Effector memory CD8-positive, alpha-beta T cell (primary cell): ENCODE results near the gene FTH1.
A peak's percentile ranks its signal among the peaks of the same experiment; 100 is the strongest.

ENCODE experiments used
- ATAC-seq: fragments of 150-1000 bp; cut with Tn5 transposase; replicated peaks from 2 replicates; pipeline ENCODE4 v1.10.0; 2021; ENCODE audit warnings: mild to moderate bottlenecking, moderate library complexity
- DNase-seq, 3 experiments: peaks; one replicate each; pipeline ENCODE4 v3.0.0; 2021
- H3K27ac Mint-ChIP-seq, 2 donors: one replicate each; pipeline ENCODE4 v1.8.0; 2022; ENCODE audit warnings: mild to moderate bottlenecking in 2 of 2, mixed read lengths in 2 of 2, moderate library complexity in 2 of 2
- H3K27me3 Mint-ChIP-seq, 2 donors: one replicate each; pipeline ENCODE4 v1.8.0; 2022; ENCODE audit warnings: mixed read lengths in 2 of 2
- H3K36me3 Mint-ChIP-seq: one replicate; pipeline ENCODE4 v1.8.0; 2022; ENCODE audit warnings: mild to moderate bottlenecking, moderate library complexity, mixed read lengths; ENCODE audit not compliant: insufficient read depth
- H3K4me1 Mint-ChIP-seq, 2 donors: one replicate each; pipeline ENCODE4 v1.8.0; 2022; ENCODE audit warnings: low read depth in 2 of 2, mixed read lengths in 2 of 2
- H3K4me3 Mint-ChIP-seq, 2 donors: one replicate each; pipeline ENCODE4 v1.8.0; 2022; ENCODE audit warnings: mild to moderate bottlenecking in 2 of 2, mixed read lengths in 2 of 2, moderate library complexity in 2 of 2
- H3K9me3 Mint-ChIP-seq, 2 donors: one replicate each; pipeline ENCODE4 v1.8.0; 2022; ENCODE audit warnings: mixed read lengths in 2 of 2

Gene FTH1

DNA sequence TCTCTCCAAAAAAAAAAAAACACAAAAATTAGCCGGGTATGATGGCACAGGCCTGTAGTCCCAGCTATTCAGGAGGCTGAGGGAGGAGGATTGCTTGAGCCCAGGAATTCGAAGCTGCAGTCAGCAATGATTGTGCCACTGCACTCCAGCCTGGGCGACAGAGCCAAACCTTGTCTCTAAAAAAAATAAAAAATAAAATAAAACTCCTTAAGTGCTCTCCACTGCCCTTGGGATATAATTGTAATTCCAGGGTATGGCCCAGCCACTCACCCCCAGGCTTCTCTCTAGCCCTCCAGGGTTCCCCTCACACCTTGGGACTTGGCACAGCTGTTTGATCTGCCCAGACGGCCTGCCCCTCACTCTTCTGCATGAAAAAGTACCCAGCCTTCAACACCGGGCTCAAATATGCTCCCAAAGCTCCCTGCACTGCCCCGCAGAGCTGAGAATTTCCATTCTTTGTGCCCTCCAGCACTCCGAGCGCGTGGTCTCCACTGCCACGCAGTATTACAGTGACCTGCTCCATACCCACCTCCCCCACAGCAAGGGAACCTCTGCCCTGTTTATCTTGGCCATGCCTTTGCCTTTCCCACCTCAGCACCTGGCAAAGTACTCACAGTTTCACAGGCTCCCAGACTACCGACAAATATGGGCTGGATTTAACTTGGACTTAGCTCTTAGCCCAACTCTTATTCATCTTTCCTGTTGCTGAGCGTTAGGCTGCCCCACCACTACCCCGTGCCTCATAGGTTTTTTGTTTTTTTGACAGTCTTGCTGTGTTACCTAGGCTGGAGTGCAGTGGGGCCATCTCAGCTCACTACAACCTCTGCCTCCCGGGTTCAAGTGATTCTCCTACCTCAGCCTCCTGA is 7.6 kb upstream of the FTH1 start:
- Mint-ChIP-seq H3K27ac (peak overlapping the region in 1 of 2 donors; percentile 8), H3K4me3 (no peak overlapping the region)
- no peak for ATAC-seq

DNA sequence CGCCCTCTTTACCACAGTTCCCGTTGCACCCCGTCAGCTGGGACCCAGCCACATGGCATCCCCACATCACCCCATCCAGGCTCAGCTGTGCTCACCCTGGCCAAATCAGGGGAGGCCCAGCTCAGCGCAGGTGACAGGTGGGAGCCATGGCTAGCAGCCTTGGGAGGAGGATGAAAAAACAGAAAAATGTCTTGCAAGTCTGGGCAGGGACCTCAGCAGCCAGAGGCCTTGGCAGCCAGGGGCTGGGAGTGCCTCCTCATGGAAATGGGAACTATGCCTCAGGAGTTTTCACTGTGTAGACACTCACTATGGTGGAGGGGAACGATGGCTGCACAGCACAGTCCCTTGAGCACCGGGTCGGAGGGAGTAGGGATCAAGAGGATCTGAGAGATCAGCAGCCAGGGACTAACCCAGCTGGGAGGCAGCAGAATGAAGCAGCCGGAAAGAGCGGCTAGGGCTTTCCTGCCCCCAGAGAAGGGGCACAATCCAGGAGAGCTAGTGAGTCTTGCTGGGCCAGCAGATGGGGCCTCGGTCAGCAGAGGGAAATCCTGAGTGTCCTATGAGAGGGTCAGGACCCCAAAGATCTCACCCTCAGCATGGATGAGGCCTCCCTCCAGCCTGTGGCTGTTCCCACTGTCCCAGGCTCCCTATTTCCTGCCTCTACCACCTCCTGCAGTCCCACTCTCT is 6.2 kb upstream of the FTH1 start:
- Mint-ChIP-seq H3K4me3 (no peak overlapping the region), H3K4me1 (peaks cover 4 to 14% of the 10 kb centered on the region in 2 donors)
- ATAC-seq = no peak

More for the DNA sequence above, 7.6 kb upstream of the FTH1 start:
- peaks cover 2 to 14% of the 10 kb centered on the region in 2 donors for H3K4me1 Mint-ChIP-seq
- no peak for DNase-seq
- H3K9me3 Mint-ChIP-seq = no peaks in the 10 kb centered on the region
- H3K36me3 Mint-ChIP-seq = peaks cover 6% of the 10 kb centered on the region
- no peaks in the 10 kb centered on the region for H3K27me3 Mint-ChIP-seq

DNA sequence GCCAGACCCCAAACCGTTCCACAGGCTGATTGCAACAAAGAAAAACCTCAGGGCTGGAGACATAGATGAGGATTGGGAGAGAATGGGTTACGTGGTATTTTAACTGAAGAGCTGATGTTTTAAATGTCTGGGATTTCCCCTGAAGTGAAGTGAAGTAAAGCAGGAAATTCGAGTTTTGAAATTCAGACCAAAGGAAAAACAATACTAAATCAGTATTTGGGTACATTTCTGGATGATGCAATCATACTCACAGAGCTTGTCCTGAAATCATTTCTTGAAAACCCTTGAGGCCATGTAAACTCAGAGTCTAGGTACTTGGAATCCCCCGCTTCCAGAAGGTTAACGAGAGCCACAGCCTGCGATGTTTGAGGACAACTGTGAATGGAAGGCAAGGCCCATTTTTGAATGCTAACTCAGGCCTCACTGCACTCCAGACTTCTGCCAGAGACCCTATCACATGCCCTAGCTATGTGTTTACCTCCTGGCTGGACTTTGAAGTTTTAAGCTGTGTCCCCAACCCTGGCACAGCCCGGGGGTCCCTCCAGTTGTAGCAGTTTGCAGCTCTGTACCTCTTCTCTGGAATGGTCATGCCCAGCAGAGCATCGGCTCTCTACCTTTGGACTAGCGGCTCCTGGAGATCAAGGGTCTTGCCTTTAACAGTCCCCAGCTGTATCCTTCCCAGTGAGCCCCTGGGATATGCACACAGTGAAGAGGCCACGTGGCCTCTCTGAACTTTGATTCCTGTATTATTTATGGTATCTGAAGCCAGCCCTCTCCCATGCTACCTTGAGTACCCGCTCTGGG is 5.4 kb upstream of the FTH1 start:
- ATAC-seq (no peak), DNase-seq (no peak)
- H3K27me3 Mint-ChIP-seq = no peaks in the 10 kb centered on the region
- no peaks in the 10 kb centered on the region for H3K9me3 Mint-ChIP-seq
- peaks cover 20% of the 10 kb centered on the region for H3K36me3 Mint-ChIP-seq
- peaks cover 10 to 17% of the 10 kb centered on the region in 2 donors for H3K4me1 Mint-ChIP-seq
- H3K27ac Mint-ChIP-seq = peak overlapping the region in 1 of 2 donors; percentile 78
- no peak overlapping the region for H3K4me3 Mint-ChIP-seq

More for the DNA sequence above, 6.2 kb upstream of the FTH1 start:
- H3K27me3 Mint-ChIP-seq = no peaks in the 10 kb centered on the region
- peak overlapping the region in 1 of 2 donors; percentile 78 for H3K27ac Mint-ChIP-seq
- H3K36me3 Mint-ChIP-seq = peaks cover 13% of the 10 kb centered on the region
- no peak for DNase-seq
- H3K9me3 Mint-ChIP-seq = no peaks in the 10 kb centered on the region

DNA sequence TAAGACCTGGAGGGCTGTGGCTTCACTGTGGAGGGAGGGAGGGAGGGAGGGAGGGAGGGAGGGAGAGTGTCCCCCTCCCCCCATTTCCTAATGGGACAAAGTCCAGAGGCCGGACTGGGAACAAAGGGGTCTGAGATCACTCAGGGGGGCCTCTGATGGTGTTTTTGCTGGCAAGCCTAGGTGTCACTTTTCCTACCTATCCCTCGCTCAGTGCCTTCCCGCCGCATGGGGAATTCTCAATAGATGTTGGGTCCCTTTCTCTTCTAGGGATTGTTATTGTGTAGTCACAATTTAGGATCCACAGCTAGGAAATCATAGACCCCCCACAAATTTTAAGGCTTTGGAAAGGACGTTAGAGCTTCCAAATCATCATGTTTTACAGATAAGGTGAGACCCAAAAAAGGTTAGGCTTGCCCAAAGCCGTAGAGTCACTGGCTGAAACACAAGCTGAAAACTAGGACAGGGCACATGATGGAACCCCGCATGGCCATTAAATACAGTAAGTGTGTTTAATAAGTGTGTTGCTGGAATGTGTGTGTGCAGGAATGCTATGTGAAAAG is 4.8 kb upstream of the FTH1 start:
- DNase-seq (no peak), ATAC-seq (no peak)
- Mint-ChIP-seq H3K9me3 (no peaks in the 10 kb centered on the region), H3K36me3 (peaks cover 26% of the 10 kb centered on the region), H3K4me1 (peaks cover 11 to 17% of the 10 kb centered on the region in 2 donors), H3K27me3 (no peaks in the 10 kb centered on the region), H3K27ac (peak overlapping the region in 1 of 2 donors; percentile 7), H3K4me3 (no peak overlapping the region)

DNA sequence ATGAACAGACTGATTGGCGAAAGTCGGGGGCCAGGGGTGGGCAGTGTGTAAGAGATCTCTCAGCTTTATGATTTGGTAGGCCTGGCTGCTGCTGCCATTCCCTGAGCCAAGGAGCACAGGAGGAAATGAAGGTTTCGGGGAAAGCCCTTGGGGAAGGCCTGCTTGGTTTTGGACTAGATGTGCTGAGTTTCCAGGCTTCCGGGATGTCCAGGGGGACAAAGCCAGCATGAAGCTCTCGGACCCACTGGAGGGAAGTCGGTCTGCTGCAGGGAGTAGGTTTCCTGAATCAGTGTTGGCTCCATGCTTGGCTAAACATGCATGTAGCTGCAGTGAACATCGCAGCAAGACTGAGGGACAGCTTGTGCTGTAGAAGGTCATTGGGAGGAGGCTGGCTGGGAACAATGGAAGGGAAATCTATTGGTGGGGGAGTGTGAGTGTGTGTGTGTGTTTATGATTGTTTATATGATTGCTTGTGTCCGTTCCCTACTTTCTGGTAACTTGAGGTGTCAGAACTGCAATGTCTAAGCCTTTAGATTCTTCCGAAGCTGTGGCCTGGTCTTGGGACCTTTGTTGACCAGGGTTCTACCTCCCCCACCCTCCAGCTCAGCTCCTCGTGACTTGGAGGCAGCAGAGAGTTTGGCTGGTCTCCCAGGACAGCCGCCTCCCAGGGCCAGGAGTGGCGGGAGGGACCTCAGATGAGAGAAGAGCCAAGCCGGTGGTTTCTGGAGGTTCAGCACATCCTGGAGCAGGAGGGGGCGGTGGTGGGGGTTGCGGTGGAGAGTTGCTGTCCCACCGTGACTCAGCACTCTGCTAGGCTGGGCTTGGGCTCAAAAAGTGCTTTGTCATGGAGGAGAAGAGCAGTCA is 4.0 kb upstream of the FTH1 start:
- H3K27ac Mint-ChIP-seq = peak overlapping the region in 1 of 2 donors; percentile 36
- no peaks in the 10 kb centered on the region for H3K9me3 Mint-ChIP-seq
- no peak overlapping the region for H3K4me3 Mint-ChIP-seq
- DNase-seq = no peak
- H3K27me3 Mint-ChIP-seq = no peaks in the 10 kb centered on the region
- H3K4me1 Mint-ChIP-seq = peaks cover 12 to 17% of the 10 kb centered on the region in 2 donors
- no peak for ATAC-seq
- H3K36me3 Mint-ChIP-seq = peaks cover 34% of the 10 kb centered on the region

DNA sequence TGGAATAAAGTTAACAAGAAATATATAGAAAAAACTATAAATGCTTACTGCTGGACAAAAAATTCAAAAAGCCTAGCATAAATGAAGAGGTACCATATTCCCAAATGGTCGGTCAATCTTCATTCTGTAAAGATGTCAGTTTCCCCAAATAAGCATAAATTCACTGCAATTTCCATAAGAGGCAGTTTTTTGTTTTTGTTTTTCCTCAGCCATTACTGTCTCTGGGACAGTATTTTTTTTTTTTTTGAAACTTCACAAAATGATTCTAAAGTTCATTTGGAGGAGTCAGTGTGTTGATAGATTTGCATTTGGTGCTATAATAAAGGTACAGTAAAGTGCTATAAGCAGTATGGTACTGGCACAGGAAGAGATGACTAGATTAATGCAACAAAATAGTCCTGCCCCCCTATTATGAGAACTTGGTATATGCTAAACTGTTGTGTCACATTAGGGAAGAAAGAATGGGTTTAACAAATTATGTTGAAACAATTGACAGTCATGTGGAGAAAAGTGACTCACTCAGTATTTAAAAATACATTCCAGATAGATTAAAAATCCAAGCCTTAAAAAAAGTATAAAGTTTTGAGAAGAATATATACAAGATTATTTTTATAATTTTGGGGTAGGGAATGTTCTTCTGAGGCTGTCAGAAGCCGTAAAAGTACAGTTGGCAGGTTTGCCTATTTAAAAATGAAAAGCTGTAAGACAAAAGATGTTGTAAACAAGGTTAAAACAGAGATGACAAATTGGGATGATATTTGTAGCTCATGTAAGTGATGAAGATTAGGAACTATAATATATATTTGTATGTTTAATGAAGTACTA is 2.6 kb upstream of the FTH1 start:
- peaks cover 22% of the 10 kb centered on the region in 2 donors for H3K4me1 Mint-ChIP-seq
- peak overlapping the region in 1 of 2 donors; percentile 70 for H3K27ac Mint-ChIP-seq
- H3K9me3 Mint-ChIP-seq = no peaks in the 10 kb centered on the region

DNA sequence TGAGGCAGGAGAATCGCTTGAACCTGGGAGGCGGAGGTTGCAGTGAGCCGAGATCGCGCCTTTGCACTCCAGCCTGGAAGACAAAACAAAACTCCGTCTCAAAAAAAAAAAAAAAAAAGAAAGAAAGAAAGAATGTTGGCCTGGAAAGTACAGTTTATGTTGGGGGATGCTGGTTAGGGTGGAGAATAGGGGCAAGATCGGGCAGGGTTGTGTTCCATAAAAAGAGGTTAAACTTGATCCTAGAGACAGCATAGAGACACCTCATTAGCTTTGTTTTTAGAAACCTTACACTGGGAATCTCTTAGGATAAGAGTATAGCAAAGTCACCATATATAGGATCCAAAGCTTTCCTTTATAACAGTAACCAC is 1.9 kb upstream of the FTH1 start:
- Mint-ChIP-seq H3K27me3 (no peaks in the 10 kb centered on the region), H3K36me3 (peaks cover 51% of the 10 kb centered on the region), H3K4me3 (peak overlapping the region; percentile 42 to 92), H3K4me1 (peaks cover 26 to 27% of the 10 kb centered on the region in 2 donors), H3K27ac (peak overlapping the region in 1 of 2 donors; percentile 70), H3K9me3 (no peaks in the 10 kb centered on the region)
- ATAC-seq (no peak), DNase-seq (no peak)

More for the DNA sequence above, 2.6 kb upstream of the FTH1 start:
- H3K36me3 Mint-ChIP-seq = peaks cover 45% of the 10 kb centered on the region
- DNase-seq = no peak
- no peak for ATAC-seq
- H3K4me3 Mint-ChIP-seq = no peak overlapping the region
- no peaks in the 10 kb centered on the region for H3K27me3 Mint-ChIP-seq

DNA sequence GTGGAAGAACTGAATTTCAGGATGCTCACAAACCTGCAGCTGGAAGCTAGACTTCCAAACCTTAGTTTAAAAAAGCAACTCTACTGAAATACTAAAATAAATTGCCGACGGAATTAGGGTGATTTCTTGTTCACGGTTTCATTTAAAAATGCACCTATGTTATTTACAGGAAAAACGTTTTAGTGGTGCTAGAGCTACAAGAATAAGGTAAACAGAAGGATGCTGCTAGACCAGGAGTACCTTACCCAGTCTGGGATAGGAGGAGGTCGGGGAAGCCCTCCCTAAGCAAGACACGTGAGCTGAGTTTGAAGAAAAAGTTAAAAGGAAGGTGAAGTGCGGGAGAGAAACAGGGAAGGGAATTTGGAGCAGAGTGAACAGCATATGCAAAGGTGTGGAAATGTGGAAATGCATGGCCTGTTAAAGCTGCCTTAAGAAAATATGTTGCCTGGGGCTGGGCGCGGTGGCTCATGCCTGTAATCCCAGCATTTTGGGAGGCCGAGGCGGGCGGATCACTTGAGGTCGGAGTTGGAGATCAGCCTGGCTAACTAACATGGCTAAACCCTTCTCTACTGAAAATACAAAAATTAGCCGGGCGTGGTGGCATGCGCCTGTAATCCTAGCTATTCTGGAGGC is 1.4 kb upstream of the FTH1 start:
- DNase-seq = no peak
- H3K9me3 Mint-ChIP-seq = no peaks in the 10 kb centered on the region
- H3K4me1 Mint-ChIP-seq = peaks cover 27 to 28% of the 10 kb centered on the region in 2 donors
- H3K27ac Mint-ChIP-seq = peak overlapping the region; percentile 70 to 97
- peak overlapping the region; percentile 91 to 92 for H3K4me3 Mint-ChIP-seq
- H3K36me3 Mint-ChIP-seq = peaks cover 56% of the 10 kb centered on the region
- no peak for ATAC-seq
- H3K27me3 Mint-ChIP-seq = no peaks in the 10 kb centered on the region

DNA sequence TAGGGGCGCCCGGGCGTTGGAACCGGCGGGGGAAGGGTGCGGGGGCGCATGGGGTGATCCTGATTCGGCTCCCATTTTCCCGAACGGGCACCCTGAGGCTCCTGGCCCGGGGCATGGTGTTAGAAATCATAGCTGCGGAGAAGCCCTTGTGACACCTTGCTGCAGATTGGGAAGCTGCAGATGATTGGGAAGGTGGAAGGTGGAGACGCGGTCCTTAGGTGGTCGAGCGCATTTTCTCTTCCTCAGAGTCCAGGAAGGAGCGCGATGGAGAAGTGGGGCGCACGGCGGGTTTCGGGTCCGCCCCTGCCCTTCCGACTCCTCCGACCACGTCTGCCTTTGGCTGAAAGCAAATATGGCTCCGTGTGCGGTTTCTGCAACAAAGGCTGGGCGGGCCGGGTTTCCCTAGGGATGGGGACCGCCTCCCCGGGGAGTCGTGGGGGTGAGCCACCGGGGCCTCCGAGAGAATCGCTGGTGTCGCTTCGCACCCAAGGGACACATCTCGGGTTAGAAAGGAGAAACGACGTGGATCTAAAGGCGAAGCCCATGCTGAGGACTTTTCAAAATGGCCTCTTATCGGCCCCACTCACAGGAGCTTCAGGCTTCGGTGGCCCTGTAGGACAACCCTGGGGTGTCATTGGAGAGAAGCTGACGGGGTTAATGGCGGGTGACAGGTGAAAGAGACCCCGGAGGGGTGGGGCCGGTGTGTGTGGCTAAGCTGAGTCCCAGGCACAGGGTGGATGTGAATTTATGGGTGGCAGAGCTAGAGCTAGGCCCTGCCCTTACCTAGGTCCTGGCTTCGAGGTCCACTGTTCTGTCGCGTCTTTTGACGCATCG is 707 bp upstream of the FTH1 start:
- H3K27me3 Mint-ChIP-seq = no peaks in the 10 kb centered on the region
- peaks cover 64% of the 10 kb centered on the region for H3K36me3 Mint-ChIP-seq
- DNase-seq (peak in 1 of 3 experiments; percentile 29), ATAC-seq (peak; percentile 2)
- H3K27ac Mint-ChIP-seq = peak overlapping the region; percentile 97
- peak overlapping the region; percentile 91 to 92 for H3K4me3 Mint-ChIP-seq
- peaks cover 27 to 30% of the 10 kb centered on the region in 2 donors for H3K4me1 Mint-ChIP-seq
- no peaks in the 10 kb centered on the region for H3K9me3 Mint-ChIP-seq

DNA sequence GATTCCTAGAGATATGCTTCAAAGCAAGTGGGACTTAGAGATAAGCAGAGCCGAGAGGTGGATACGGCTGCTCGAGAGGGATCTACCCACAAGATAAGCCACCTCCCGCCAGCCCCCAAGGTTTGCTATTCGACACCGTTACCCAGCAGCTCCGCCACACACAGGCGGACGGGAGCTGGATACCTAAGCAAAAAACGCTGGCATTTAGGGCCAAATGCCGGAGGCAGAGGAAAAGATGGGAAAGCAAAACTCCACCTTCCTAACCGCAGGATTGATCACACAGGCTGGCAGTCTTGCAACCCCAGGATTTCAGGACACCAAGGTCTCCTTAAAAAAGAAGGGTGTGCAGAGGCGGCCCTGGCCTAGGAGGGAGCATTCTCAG is 709 bp downstream of the FTH1 start:
- Mint-ChIP-seq H3K4me3 (peak overlapping the region; percentile 91 to 92), H3K27me3 (no peaks in the 10 kb centered on the region), H3K9me3 (no peaks in the 10 kb centered on the region), H3K4me1 (peaks cover 31 to 34% of the 10 kb centered on the region in 2 donors), H3K27ac (peak overlapping the region; percentile 97), H3K36me3 (peaks cover 78% of the 10 kb centered on the region)
- peak; percentile 29 to 43 (median 42) for DNase-seq
- ATAC-seq = peak; percentile 4
